ENCODE results near the gene SH3BGRL. TPM values are rescaled to one million over a fixed set of nuclear protein-coding genes. Genes with fewer than 3 reads are reported as not detected.

Gene SH3BGRL
- total and polyA plus RNA-seq, 10 of the 15 experiments (the other 5 are each of a cell fraction or from before 2014, with no cell fraction given): 75.6 to 178 (median 122) TPM

DNA sequence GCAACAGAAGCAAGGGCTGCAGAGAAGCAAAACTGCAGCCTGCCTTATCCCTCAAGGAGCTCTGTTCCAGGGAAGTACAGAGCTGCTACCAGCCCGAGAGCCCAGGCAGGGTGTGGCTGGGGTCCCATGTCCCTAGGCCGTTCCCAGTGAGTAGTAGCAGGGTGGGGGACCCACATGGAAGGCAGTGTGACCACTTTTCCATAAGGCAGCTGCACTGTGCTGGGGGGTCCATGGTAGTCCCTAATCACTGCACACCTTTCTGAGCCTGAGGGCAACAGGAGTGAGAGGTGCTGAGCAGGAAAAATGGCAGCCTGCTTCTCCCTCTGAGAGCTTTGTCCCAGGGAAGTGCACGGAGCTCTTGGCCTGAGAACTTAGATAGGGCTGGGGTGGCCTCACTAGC, 135.9 kb downstream of the SH3BGRL start:
- no peak overlapping the region for H2AFZ ChIP-seq (ENCODE audit: control insufficient read depth, low read depth, low read length)
- H3K9ac ChIP-seq (ENCODE audit: control insufficient read depth, insufficient read depth, low read length): no peak overlapping the region
- H3K27ac ChIP-seq (ENCODE audit: control insufficient read depth, insufficient read depth): no peak overlapping the region
- FAIRE-seq (no peak), DNase-seq (ENCODE audit: low read depth, low spot score) (no peak), ATAC-seq (no peak)
- no peaks in the 10 kb centered on the region; the same call in 1 of the 3 replicates for H3K9me3 ChIP-seq (replicated peaks; ENCODE audit: control insufficient read depth, insufficient read depth, low read length)
- intact Hi-C loops (cut with micrococcal nuclease; ENCODE audit: unreplicated experiment) (no loop called here), in situ Hi-C loops (cut with MboI) (no loop called here)
- no peaks in the 10 kb centered on the region for H3K36me3 ChIP-seq (ENCODE audit: control insufficient read depth in 2 of 2, insufficient read depth in 2 of 2, low read length in 1 of 2)
- H3K79me2 ChIP-seq (ENCODE audit: control insufficient read depth, insufficient read depth, low read length): no peaks in the 10 kb centered on the region
- no peaks in the 10 kb centered on the region for H3K4me1 ChIP-seq (ENCODE audit: control insufficient read depth, insufficient read depth, low read length)
- TF ChIP-seq ZSCAN29 (IDR thresholded peaks at IDR 0.05) (no peak), CBX3 (IDR thresholded peaks at IDR 0.05; ENCODE audit: borderline replicate concordance, low read depth) (no peak), RUNX3 (IDR thresholded peaks at IDR 0.05; ENCODE audit: low read length) (no peak), PAX8 (IDR thresholded peaks at IDR 0.05) (no peak), NFIC (IDR thresholded peaks at IDR 0.05; ENCODE audit: low read depth, low read length) (no peak)
- TF ChIP-seq, protein P1, sequence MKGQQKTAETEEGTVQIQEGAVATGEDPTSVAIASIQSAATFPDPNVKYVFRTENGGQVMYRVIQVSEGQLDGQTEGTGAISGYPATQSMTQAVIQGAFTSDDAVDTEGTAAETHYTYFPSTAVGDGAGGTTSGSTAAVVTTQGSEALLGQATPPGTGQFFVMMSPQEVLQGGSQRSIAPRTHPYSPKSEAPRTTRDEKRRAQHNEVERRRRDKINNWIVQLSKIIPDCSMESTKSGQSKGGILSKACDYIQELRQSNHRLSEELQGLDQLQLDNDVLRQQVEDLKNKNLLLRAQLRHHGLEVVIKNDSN (IDR thresholded peaks at IDR 0.05; ENCODE audit: borderline replicate concordance, extremely low read length, insufficient read depth, low read depth, low read length): no peak
- ChIA-PET POLR2A (no interaction called here), RAD21 (ENCODE audit: unreplicated experiment) (interaction anchor here (0.8 kb wide), 1 partner anchor 136 kb away, joined by 3 read pairs; the partner anchor contains the start of genes HMGN5 and SH3BGRL), CTCF (no interaction called here), SMC1A (ENCODE audit: uncharacterized antibody, unreplicated experiment) (no interaction called here)
- BruUV-seq (replicated peaks): no TSS peak
- H3K27me3 ChIP-seq (replicated peaks in 1 of 2; ENCODE audit: control insufficient read depth in 2 of 2, insufficient read depth in 2 of 2, low read length in 1 of 2): no peaks in the 10 kb centered on the region
- H4K20me1 ChIP-seq (ENCODE audit: control insufficient read depth, insufficient read depth): no peaks in the 10 kb centered on the region
- H3K4me2 ChIP-seq (ENCODE audit: control insufficient read depth, insufficient read depth): no peak overlapping the region
- 36% methylated on average over 3 of the region's 3 CpGs for WGBS (ENCODE audit: insufficient coverage, insufficient replicate concordance, low lambda C conversion rate, missing lambda C conversion rate)
- H3K4me3 ChIP-seq: no peak overlapping the region

DNA sequence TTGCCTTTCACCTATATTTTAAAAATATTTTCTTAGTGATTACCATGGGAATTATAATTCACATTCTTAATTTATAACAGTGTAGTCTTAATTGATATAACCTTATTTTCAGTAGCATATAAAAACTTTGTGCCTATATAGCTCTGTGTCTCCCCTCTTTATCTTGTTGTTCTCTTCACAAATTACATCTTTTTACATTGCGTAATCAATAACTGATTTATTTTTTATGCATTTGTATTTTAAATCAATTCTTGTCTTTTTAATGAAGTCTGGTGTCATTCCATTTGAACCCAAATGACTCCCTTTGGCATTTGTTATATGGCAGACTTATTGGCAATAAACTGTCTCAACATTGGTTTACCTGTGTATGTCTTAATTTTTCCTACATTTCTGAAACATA, 137.0 kb downstream of the SH3BGRL start:
- no peaks in the 10 kb centered on the region; the same call in 1 of the 3 replicates for H3K9me3 ChIP-seq (replicated peaks; ENCODE audit: control insufficient read depth, insufficient read depth, low read length)
- ATAC-seq (no peak), FAIRE-seq (no peak), DNase-seq (ENCODE audit: low read depth, low spot score) (no peak)
- ChIA-PET POLR2A (no interaction called here), SMC1A (ENCODE audit: uncharacterized antibody, unreplicated experiment) (interaction anchor here (0.7 kb wide), 1 partner anchor 1888 kb away, joined by 4 read pairs; no protein-coding TSS in a partner anchor), CTCF (no interaction called here), RAD21 (ENCODE audit: unreplicated experiment) (no interaction called here)
- WGBS (ENCODE audit: insufficient coverage, insufficient replicate concordance, low lambda C conversion rate, missing lambda C conversion rate): 94% methylated on average over 1 of the region's 1 CpG
- H3K4me2 ChIP-seq (ENCODE audit: control insufficient read depth, insufficient read depth): no peak overlapping the region
- in situ Hi-C loops (cut with MboI) (no loop called here), intact Hi-C loops (cut with micrococcal nuclease; ENCODE audit: unreplicated experiment) (no loop called here)
- H4K20me1 ChIP-seq (ENCODE audit: control insufficient read depth, insufficient read depth): no peaks in the 10 kb centered on the region
- no peaks in the 10 kb centered on the region for H3K79me2 ChIP-seq (ENCODE audit: control insufficient read depth, insufficient read depth, low read length)
- no peak overlapping the region for H2AFZ ChIP-seq (ENCODE audit: control insufficient read depth, low read depth, low read length)
- BruUV-seq (replicated peaks): no TSS peak
- H3K27ac ChIP-seq (ENCODE audit: control insufficient read depth, insufficient read depth): no peak overlapping the region
- no peaks in the 10 kb centered on the region for H3K36me3 ChIP-seq (ENCODE audit: control insufficient read depth in 2 of 2, insufficient read depth in 2 of 2, low read length in 1 of 2)
- no peak overlapping the region for H3K4me3 ChIP-seq
- H3K4me1 ChIP-seq (ENCODE audit: control insufficient read depth, insufficient read depth, low read length): no peaks in the 10 kb centered on the region
- no peaks in the 10 kb centered on the region for H3K27me3 ChIP-seq (replicated peaks in 1 of 2; ENCODE audit: control insufficient read depth in 2 of 2, insufficient read depth in 2 of 2, low read length in 1 of 2)
- H3K9ac ChIP-seq (ENCODE audit: control insufficient read depth, insufficient read depth, low read length): no peak overlapping the region
- TF ChIP-seq BRCA1 (IDR thresholded peaks at IDR 0.05; ENCODE audit: low read depth, low read length) (no peak), STAT3 (IDR thresholded peaks at IDR 0.05; ENCODE audit: low read depth, low read length) (no peak), MTA2 (IDR thresholded peaks at IDR 0.05; ENCODE audit: low read depth) (no peak)
- TF ChIP-seq, protein P2, sequence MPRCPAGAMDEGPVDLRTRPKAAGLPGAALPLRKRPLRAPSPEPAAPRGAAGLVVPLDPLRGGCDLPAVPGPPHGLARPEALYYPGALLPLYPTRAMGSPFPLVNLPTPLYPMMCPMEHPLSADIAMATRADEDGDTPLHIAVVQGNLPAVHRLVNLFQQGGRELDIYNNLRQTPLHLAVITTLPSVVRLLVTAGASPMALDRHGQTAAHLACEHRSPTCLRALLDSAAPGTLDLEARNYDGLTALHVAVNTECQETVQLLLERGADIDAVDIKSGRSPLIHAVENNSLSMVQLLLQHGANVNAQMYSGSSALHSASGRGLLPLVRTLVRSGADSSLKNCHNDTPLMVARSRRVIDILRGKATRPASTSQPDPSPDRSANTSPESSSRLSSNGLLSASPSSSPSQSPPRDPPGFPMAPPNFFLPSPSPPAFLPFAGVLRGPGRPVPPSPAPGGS (IDR thresholded peaks at IDR 0.05; ENCODE audit: borderline replicate concordance, insufficient read depth, low read depth, low read length, poor library complexity, severe bottlenecking): no peak
- TF ChIP-seq, protein P3, sequence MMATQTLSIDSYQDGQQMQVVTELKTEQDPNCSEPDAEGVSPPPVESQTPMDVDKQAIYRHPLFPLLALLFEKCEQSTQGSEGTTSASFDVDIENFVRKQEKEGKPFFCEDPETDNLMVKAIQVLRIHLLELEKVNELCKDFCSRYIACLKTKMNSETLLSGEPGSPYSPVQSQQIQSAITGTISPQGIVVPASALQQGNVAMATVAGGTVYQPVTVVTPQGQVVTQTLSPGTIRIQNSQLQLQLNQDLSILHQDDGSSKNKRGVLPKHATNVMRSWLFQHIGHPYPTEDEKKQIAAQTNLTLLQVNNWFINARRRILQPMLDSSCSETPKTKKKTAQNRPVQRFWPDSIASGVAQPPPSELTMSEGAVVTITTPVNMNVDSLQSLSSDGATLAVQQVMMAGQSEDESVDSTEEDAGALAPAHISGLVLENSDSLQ (IDR thresholded peaks at IDR 0.05): no peak
- TF ChIP-seq, protein P4, sequence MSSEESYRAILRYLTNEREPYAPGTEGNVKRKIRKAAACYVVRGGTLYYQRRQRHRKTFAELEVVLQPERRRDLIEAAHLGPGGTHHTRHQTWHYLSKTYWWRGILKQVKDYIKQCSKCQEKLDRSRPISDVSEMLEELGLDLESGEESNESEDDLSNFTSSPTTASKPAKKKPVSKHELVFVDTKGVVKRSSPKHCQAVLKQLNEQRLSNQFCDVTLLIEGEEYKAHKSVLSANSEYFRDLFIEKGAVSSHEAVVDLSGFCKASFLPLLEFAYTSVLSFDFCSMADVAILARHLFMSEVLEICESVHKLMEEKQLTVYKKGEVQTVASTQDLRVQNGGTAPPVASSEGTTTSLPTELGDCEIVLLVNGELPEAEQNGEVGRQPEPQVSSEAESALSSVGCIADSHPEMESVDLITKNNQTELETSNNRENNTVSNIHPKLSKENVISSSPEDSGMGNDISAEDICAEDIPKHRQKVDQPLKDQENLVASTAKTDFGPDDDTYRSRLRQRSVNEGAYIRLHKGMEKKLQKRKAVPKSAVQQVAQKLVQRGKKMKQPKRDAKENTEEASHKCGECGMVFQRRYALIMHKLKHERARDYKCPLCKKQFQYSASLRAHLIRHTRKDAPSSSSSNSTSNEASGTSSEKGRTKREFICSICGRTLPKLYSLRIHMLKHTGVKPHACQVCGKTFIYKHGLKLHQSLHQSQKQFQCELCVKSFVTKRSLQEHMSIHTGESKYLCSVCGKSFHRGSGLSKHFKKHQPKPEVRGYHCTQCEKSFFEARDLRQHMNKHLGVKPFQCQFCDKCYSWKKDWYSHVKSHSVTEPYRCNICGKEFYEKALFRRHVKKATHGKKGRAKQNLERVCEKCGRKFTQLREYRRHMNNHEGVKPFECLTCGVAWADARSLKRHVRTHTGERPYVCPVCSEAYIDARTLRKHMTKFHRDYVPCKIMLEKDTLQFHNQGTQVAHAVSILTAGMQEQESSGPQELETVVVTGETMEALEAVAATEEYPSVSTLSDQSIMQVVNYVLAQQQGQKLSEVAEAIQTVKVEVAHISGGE (CRISPR knock-in tag; IDR thresholded peaks at IDR 0.05): no peak
